GM18526 (cell line): ENCODE results near the gene NCOR2.

Experiments
- POLR2A ChIP-seq: IDR thresholded peaks from 3 replicates; pipeline ENCODE4 v1.6.1; 2011; ENCODE audit not compliant: insufficient read length; ENCODE audit errors: extremely low read depth

The NCOR2 gene

GRCh38 chr12:124590447-124590846 lies 23.0 kb upstream of the NCOR2 start:
- no peak for TF ChIP-seq POLR2A

GRCh38 chr12:124588751-124589267 lies 21.4 kb upstream of the NCOR2 start:
- TF ChIP-seq POLR2A: no peak

- no peak for TF ChIP-seq POLR2A
Observed at GRCh38 chr12:124588018-124588634, 20.7 kb upstream of the NCOR2 start.

- no peak for TF ChIP-seq POLR2A
Observed at GRCh38 chr12:124586756-124587155, 19.3 kb upstream of the NCOR2 start.

- no peak for TF ChIP-seq POLR2A
Observed at GRCh38 chr12:124583854-124584253, 16.4 kb upstream of the NCOR2 start.

- no peak for TF ChIP-seq POLR2A
Observed at GRCh38 chr12:124582108-124582424, 14.7 kb upstream of the NCOR2 start.

GRCh38 chr12:124581307-124582107 lies 14.1 kb upstream of the NCOR2 start:
- TF ChIP-seq POLR2A: no peak

- no peak for TF ChIP-seq POLR2A
Observed at GRCh38 chr12:124579921-124580517, 12.6 kb upstream of the NCOR2 start.

- TF ChIP-seq POLR2A: no peak
Observed at GRCh38 chr12:124578854-124579253, 11.4 kb upstream of the NCOR2 start.

GRCh38 chr12:124578445-124578844 lies 11.0 kb upstream of the NCOR2 start:
- TF ChIP-seq POLR2A: no peak

GRCh38 chr12:124577986-124578385 lies 10.6 kb upstream of the NCOR2 start:
- no peak for TF ChIP-seq POLR2A

- no peak for TF ChIP-seq POLR2A
Observed at GRCh38 chr12:124577374-124577773, 10.0 kb upstream of the NCOR2 start.

GRCh38 chr12:124576061-124576650 lies 8.7 kb upstream of the NCOR2 start:
- TF ChIP-seq POLR2A: no peak

GRCh38 chr12:124573839-124574786 lies 6.7 kb upstream of the NCOR2 start:
- TF ChIP-seq POLR2A: no peak

- no peak for TF ChIP-seq POLR2A
Observed at GRCh38 chr12:124571556-124571955, 4.1 kb upstream of the NCOR2 start.
